SU-DHL-6 (cell line): ENCODE data around the gene MYL12B.
"Not testable (repeated sequence)": the region's sequence is repeated elsewhere in the genome, so short reads cannot be mapped to it uniquely, and the experiment has no call there.

ENCODE experiments used
- CTCF ChIP-seq: fragments of 200-600 bp; sonication (generic); IDR thresholded peaks from one replicate; pipeline ENCODE4 v1.5.1; 2017; ENCODE audit warnings: antibody characterized with exemption, mild to moderate bottlenecking, low read length, moderate library complexity; ENCODE audit not compliant: insufficient read depth, poor library complexity, severe bottlenecking
- EZH2phosphoT487 ChIP-seq: fragments of 200-600 bp; sonication (generic), shearing (Covaris generic); conservative IDR thresholded peaks from 2 replicates; pipeline ENCODE4 v1.6.1; 2018; ENCODE audit warnings: mild to moderate bottlenecking, antibody characterized with exemption, low read length, moderate library complexity, mixed read lengths

GRCh38 chr18:3277643-3278213 is 15.8 kb downstream of the MYL12B start:
- TF ChIP-seq CTCF, EZH2phosphoT487: not testable (repeated sequence)
